GM21381 (cell line): ENCODE data around the gene ZNF519.

Experiments used
- ATAC-seq: cut with Tn5 transposase; IDR thresholded peaks from one replicate; pipeline ENCODE4 v1.9.1; 2021; ENCODE audit warnings: mild to moderate bottlenecking, moderate library complexity; ENCODE audit not compliant: unreplicated experiment

ZNF519 gene

DNA sequence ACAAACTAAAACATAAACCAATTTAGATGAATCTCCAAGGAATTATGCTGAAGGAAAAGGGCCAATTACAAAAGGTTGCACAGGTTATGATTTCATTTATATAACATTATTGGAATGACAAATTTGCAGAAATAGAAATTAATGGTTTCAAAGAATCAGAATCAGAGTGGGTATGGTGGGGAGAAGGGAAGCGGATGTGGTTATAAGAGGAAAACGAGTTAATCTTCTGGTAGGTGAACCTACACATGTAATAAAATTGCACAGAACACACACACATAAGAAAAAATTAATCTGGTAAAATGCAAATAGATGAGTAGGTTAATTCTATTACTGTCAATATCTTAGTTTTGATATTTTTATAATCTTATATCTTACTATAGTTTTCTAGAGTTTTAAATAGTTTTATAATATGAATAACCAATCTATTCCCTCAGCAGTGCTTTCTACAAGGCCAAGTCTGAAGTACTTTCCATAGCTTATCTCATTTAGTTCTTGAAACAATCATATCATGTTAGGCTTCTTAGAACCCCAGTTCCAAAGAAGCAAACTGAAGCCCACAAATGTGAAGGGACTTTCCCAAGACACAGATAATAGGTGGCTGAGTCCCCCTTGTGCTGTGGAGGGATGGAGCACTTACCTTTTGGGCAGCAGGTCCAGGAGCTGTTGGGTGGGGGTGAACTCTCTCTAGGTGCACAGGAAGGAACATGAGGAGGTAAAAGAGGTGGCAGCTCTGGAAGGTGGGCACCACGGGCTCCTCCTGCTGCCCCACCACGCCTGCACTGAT is 31.5 kb downstream of the ZNF519 start:
- no peak for ATAC-seq

GRCh38 chr18:14098428-14098827 is 33.8 kb downstream of the ZNF519 start:
- no peak for ATAC-seq

- no peak for ATAC-seq
Measured at GRCh38 chr18:14097761-14098160, 34.5 kb downstream of the ZNF519 start.

DNA sequence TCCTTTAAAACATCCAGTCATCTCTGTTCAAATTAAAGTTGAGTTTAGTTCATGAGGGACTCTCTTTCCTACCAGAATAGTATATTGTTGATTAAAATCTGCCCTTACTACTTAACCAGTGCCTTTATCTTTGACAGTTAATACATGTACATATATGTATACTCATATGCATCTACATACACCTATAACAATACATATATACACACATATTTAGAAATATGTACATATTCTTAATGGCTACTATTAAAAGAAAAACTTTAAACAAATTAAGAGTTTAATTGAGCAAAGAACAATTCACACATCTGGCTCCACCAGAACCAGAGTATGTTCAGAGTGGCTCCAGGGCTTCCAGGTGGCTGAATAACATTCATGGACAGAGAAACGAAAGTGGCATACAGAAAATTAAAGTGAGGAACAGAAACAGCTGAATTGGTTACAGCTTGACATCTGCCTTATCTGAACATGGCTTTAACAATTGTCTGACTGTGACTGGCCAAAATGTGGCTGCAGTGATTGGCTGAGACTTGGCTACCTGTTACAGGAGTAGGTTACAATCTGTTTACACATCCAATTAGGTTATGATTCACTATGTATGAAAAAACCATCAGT is 38.8 kb downstream of the ZNF519 start:
- no peak for ATAC-seq

- no peak for ATAC-seq
Measured at GRCh38 chr18:14092625-14093306, 39.5 kb downstream of the ZNF519 start.

GRCh38 chr18:14089781-14090180 is 42.5 kb downstream of the ZNF519 start:
- no peak for ATAC-seq

GRCh38 chr18:14089191-14089590 is 43.0 kb downstream of the ZNF519 start:
- ATAC-seq: no peak

DNA sequence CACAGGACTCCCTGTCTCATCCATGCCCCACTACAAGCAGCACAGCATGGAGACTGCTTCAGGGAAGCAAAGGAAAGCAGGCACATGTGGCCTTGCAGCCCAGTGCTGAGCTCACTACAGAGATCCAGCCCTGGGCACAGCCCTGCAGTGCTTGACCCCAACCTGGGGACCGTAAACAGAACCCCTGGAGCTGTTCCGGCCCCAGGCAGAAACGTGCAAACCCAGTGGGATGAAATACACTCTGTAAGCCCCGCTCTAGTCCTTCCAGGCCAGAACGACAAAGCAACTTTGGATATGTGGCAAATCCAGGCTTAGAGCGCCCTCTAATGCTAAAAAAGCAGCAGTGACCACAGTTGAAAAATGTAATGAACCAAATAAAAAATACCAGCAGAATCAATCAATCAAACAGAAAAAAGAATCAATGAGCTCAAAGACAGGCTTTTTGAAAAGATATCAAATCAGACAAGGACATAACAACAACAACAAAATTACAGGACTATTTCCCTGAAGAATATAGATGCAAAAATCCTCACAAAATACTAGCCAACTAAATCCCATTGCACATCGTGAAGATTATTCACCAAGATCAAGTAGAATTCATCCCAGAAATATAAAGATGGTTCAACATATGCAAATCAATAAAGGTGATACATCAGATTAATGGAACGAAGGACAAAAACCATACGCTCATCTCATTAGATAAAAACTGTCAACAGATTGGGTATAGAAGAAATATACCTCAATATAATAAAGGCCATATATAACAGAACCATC is 45.6 kb downstream of the ZNF519 start:
- no peak for ATAC-seq

GRCh38 chr18:14085770-14086457 is 46.3 kb downstream of the ZNF519 start:
- ATAC-seq: no peak

GRCh38 chr18:14075196-14075595 is 57.0 kb downstream of the ZNF519 start:
- no peak for ATAC-seq

- no peak for ATAC-seq
Measured at GRCh38 chr18:14074187-14074586, 58.0 kb downstream of the ZNF519 start.

GRCh38 chr18:14053661-14054060 is 78.6 kb downstream of the ZNF519 start:
- ATAC-seq: no peak
